Esophagus muscularis mucosa (tissue), 3 donors: ENCODE results near the gene GPI.

Experiments used
- CTCF ChIP-seq, 3 experiments: fragments of 200-600 bp in 2 of 3; fragments of 450-650 bp in 1 of 3; sonication (generic) in 2 of 3; IDR thresholded peaks; one replicate each; pipeline ENCODE4 v1.5.1; 2017 to 2019; ENCODE audit warnings: antibody characterized with exemption in 3 of 3, mild to moderate bottlenecking in 2 of 3, moderate library complexity in 1 of 3
- EP300 ChIP-seq: sonication (generic); formaldehyde crosslinking; IDR thresholded peaks from one replicate; pipeline ENCODE4 v1.6.1; 2017; ENCODE audit warnings: antibody characterized with exemption

DNA sequence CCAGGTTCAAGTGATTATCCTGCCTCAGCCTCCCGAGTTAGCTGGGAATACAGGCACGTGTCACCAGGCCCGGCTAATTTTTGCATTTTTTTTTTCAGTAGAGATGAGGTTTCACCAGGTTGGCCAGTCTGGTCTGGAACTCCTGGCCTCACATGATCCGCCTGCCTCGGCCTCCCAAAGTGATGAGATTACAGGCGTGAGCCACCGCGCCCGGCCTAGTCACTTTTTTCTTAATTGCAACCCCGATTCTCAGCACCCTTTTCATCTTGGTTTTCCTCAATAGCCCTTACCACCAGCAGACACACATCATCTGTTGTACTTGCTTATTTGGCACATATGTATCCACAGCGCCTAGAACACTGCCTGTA lies 550 bp upstream of the GPI start:
- no peak for TF ChIP-seq CTCF (IDR thresholded peaks at IDR 0.05)
- TF ChIP-seq EP300 = no peak
